Fibroblast of lung (primary cell): ENCODE results near the gene ADGRD2. TPM values are rescaled to one million over a fixed set of nuclear protein-coding genes. Genes with fewer than 3 reads are reported as not detected.

ENCODE experiments used
- DNase-seq, 2 donors: peaks; one replicate each; pipeline versions ENCODE4 v3.0.0 to v3.0.0-alpha.2; 2010; ENCODE audit warnings: low read depth in 2 of 2
- H2AFZ ChIP-seq: 2 replicates; pipeline ENCODE4 v1.5.1; 2012; ENCODE audit warnings: low read length, control low read depth, inconsistent platforms
- H3K27ac ChIP-seq: 2 replicates; pipeline ENCODE4 v1.5.1; 2011; ENCODE audit warnings: low read length, control low read depth; ENCODE audit not compliant: insufficient read depth
- H3K27me3 ChIP-seq: 2 replicates; pipeline ENCODE4 v1.5.1; 2011; ENCODE audit warnings: mild to moderate bottlenecking, low read length; ENCODE audit not compliant: control insufficient read depth, insufficient read depth
- H3K36me3 ChIP-seq: 2 replicates; pipeline ENCODE4 v1.5.1; 2011; ENCODE audit warnings: low read length; ENCODE audit not compliant: control insufficient read depth, insufficient read depth
- H3K4me1 ChIP-seq: 2 replicates; pipeline ENCODE4 v1.5.1; 2011; ENCODE audit warnings: low read length; ENCODE audit not compliant: control insufficient read depth, insufficient read depth; ENCODE audit errors: extremely low read depth
- H3K4me2 ChIP-seq: 2 replicates; pipeline ENCODE4 v1.5.1; 2011; ENCODE audit warnings: low read length, control low read depth; ENCODE audit not compliant: insufficient read depth; ENCODE audit errors: extremely low read depth
- H3K4me3 ChIP-seq, 4 experiments: fragments of 200-600 bp in 1 of 4; sonication (generic) in 1 of 4; replicated peaks in 1 of 4; 2 replicates each; pipeline ENCODE4 v1.5.1; 2011 to 2016; ENCODE audit warnings: low read length in 4 of 4, low read depth in 3 of 4, mild to moderate bottlenecking in 3 of 4, control low read depth in 2 of 4, inconsistent platforms in 1 of 4, mixed read lengths in 1 of 4; ENCODE audit not compliant: insufficient read depth in 1 of 4; ENCODE audit errors: control extremely low read depth in 1 of 4
- H3K79me2 ChIP-seq: 2 replicates; pipeline ENCODE4 v1.5.1; 2012; ENCODE audit warnings: mild to moderate bottlenecking, low read length, inconsistent platforms; ENCODE audit not compliant: control insufficient read depth, insufficient read depth
- H3K9ac ChIP-seq: 2 replicates; pipeline ENCODE4 v1.5.1; 2011; ENCODE audit warnings: mild to moderate bottlenecking, low read length, control low read depth; ENCODE audit not compliant: insufficient read depth
- H3K9me3 ChIP-seq: 2 replicates; pipeline ENCODE4 v1.5.1; 2012; ENCODE audit warnings: low read depth, low read length; ENCODE audit not compliant: control insufficient read depth, insufficient read depth
- H4K20me1 ChIP-seq: 2 replicates; pipeline ENCODE4 v1.5.1; 2011; ENCODE audit warnings: low read length; ENCODE audit not compliant: control insufficient read depth, insufficient read depth; ENCODE audit errors: extremely low read depth
- EZH2 ChIP-seq: IDR thresholded peaks from 2 replicates; pipeline ENCODE4 v1.5.1; 2012; ENCODE audit warnings: low read length, control low read depth, mild to moderate bottlenecking; ENCODE audit errors: missing control alignments
- polyA plus RNA-seq, 2 donors: library from polyadenylated mRNA; depleted of rRNA in 1 of 2; stranded (reverse) in 1 of 2; unstranded in 1 of 2; fragments of >200 nt; gene quantifications; 2 replicates each; pipeline ENCODE4 v1.2.1, GENCODE V29; 2011 to 2012; ENCODE audit warnings: missing spikeins in 1 of 2
- total RNA-seq: library from RNA; depleted of rRNA; stranded (reverse); fragments of >200 nt; gene quantifications from 2 replicates; pipeline ENCODE4 v1.2.1, GENCODE V29; 2014
- TF ChIP-seq, protein P1 (sequence below), 2 donors: IDR thresholded peaks in 1 of 2; conservative IDR thresholded peaks in 1 of 2; 1 replicate in 1 of 2; 2 replicates in 1 of 2; pipeline ENCODE4 v1.5.1; 2011 to 2012; ENCODE audit warnings: low read length in 2 of 2, control low read depth in 1 of 2, inconsistent platforms in 1 of 2, low read depth in 1 of 2, mild to moderate bottlenecking in 1 of 2

Gene ADGRD2
- total and polyA plus RNA-seq, 2 donors (not counting 1 experiment from before 2014, with no cell fraction given): not detected

- Histone ChIP-seq H3K27ac (no peak overlapping the region), H3K4me1 (no peaks in the 10 kb centered on the region), H2AFZ (no peak overlapping the region), H3K27me3 (peaks cover 28% of the 10 kb centered on the region), H3K4me3 (no peak overlapping the region), H3K9me3 (no peaks in the 10 kb centered on the region), H3K36me3 (no peaks in the 10 kb centered on the region), H3K4me2 (no peak overlapping the region), H4K20me1 (no peaks in the 10 kb centered on the region), H3K79me2 (no peaks in the 10 kb centered on the region), H3K9ac (no peak overlapping the region)
- TF ChIP-seq EZH2: no peak
- TF ChIP-seq, protein P1, sequence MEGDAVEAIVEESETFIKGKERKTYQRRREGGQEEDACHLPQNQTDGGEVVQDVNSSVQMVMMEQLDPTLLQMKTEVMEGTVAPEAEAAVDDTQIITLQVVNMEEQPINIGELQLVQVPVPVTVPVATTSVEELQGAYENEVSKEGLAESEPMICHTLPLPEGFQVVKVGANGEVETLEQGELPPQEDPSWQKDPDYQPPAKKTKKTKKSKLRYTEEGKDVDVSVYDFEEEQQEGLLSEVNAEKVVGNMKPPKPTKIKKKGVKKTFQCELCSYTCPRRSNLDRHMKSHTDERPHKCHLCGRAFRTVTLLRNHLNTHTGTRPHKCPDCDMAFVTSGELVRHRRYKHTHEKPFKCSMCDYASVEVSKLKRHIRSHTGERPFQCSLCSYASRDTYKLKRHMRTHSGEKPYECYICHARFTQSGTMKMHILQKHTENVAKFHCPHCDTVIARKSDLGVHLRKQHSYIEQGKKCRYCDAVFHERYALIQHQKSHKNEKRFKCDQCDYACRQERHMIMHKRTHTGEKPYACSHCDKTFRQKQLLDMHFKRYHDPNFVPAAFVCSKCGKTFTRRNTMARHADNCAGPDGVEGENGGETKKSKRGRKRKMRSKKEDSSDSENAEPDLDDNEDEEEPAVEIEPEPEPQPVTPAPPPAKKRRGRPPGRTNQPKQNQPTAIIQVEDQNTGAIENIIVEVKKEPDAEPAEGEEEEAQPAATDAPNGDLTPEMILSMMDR (conservative IDR thresholded peaks at IDR 0.05 in 1 of 2, IDR thresholded peaks at IDR 0.05 in 1 of 2; ENCODE audit: low read depth in 1 of 2, low read length in 2 of 2): no peak
- no peak for DNase-seq
These were observed 35.7 kb downstream of the ADGRD2 start for GRCh38 chr9:124485936-124486335.

DNA sequence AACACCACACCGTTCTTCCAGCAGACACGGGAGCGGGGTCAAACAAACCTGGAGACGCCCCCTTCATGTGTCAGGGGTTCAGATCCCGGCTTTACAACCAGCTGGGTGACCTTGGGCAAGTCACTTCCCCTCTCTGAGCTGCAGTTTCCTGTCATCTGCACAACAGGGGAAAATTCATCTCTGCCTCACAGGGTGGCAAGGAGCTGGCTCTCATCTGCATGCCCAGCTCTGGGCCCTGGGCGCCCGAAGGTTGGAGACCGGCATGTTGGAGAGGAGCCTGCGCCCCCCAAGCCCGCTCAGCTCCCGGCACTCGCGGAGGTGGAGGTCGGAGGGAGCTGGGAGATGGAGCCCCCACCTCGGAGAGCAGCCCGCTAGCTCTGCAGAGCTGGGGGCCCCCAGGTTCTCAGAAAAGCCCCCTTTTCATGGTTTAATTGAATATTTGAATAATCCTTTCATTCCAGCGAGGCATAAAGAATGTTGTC lies 36.6 kb downstream of the ADGRD2 start:
- peaks cover 23% of the 10 kb centered on the region for H3K27me3 ChIP-seq
- H3K9ac ChIP-seq: no peak overlapping the region
- no peaks in the 10 kb centered on the region for H3K9me3 ChIP-seq
- H3K79me2 ChIP-seq: no peaks in the 10 kb centered on the region
- H3K4me2 ChIP-seq: no peak overlapping the region
- no peak for DNase-seq
- H3K27ac ChIP-seq: no peak overlapping the region
- no peak overlapping the region for H2AFZ ChIP-seq
- no peaks in the 10 kb centered on the region for H4K20me1 ChIP-seq
- H3K36me3 ChIP-seq: no peaks in the 10 kb centered on the region
- H3K4me1 ChIP-seq: no peaks in the 10 kb centered on the region
- no peak overlapping the region for H3K4me3 ChIP-seq
- no peak for TF ChIP-seq EZH2
- TF ChIP-seq, protein P1 (conservative IDR thresholded peaks at IDR 0.05 in 1 of 2, IDR thresholded peaks at IDR 0.05 in 1 of 2; ENCODE audit: low read depth in 1 of 2, low read length in 2 of 2): no peak

DNA sequence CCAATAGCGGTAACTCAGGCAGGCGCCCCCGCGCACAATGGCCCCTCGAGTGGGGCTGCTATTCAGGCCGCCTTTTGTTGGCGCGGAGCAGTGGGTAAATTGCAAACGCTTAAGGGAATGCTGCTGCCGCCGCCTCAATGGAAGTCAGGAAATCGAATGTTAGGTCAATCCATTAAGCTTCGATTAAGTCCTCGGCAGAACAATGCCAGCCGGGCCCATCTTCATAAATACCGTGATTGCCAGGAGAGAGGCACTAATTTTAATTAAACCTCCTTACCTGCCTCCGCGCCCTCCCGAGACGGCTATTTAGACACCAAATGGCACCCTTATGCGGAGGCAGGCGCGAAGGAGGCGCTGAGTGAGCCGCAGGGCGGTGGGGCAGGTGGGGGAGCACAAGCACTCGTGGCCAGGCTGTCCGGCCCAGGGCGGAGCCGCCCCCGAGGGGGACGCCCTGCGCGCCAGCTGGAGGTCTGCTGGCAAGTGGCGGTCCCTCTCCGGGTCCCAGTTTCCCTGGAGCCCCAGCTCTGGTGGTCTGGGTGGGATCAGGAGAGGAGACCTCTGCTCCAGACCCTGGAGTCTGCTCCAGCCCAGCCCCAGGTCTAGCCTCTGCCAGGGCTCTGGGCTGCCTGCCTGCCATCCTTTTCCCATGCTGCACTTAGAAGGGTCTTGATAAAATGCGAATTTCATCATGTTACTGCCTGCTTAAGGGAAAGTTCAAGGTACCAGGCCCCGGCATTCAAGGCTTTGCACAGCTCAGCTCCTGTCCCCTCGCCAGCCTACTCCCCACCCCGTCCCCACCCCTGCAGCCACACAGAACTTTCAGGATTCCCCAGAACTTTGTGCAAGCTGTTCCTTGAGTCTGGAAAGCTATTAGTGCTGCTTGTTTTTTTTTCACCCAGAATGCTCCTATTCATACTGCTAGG lies 37.3 kb downstream of the ADGRD2 start:
- H4K20me1 ChIP-seq: no peaks in the 10 kb centered on the region
- no peak overlapping the region for H3K4me2 ChIP-seq
- peaks cover 22% of the 10 kb centered on the region for H3K27me3 ChIP-seq
- no peak overlapping the region for H3K27ac ChIP-seq
- no peaks in the 10 kb centered on the region for H3K4me1 ChIP-seq
- H2AFZ ChIP-seq: no peak overlapping the region
- no peaks in the 10 kb centered on the region for H3K9me3 ChIP-seq
- H3K36me3 ChIP-seq: no peaks in the 10 kb centered on the region
- DNase-seq: no peak
- H3K4me3 ChIP-seq: no peak overlapping the region
- TF ChIP-seq, protein P1 (conservative IDR thresholded peaks at IDR 0.05 in 1 of 2, IDR thresholded peaks at IDR 0.05 in 1 of 2; ENCODE audit: low read depth in 1 of 2, low read length in 2 of 2): no peak
- TF ChIP-seq EZH2: peak; percentile 27
- H3K9ac ChIP-seq: no peak overlapping the region
- H3K79me2 ChIP-seq: no peaks in the 10 kb centered on the region
